HG03439 (cell line): Measurements from ENCODE around the gene PDGFD.

Experiments used
- ATAC-seq: cut with Tn5 transposase; IDR thresholded peaks from one replicate; pipeline ENCODE4 v1.9.1; 2021; ENCODE audit warnings: mild to moderate bottlenecking, moderate library complexity; ENCODE audit not compliant: unreplicated experiment

PDGFD gene

DNA sequence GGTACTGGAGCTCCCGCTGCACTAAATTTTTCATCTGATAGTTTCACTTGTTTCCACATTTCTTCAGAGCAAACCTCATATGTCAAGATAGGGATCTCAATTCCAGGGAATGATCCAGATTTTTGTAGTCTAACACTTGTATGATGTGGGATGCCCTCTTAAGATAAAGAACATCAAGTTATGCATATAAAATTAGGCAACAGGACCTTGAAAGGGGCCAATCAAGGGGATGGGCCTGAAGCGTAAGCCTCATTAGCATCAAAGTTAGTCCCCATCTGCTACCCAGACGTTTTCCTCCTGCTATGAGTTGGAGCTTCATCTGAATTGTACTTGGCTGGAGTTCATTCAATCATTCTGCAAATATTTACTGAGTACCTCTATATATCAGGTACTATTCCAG, 17.5 kb downstream of the PDGFD start:
- ATAC-seq: no peak

DNA sequence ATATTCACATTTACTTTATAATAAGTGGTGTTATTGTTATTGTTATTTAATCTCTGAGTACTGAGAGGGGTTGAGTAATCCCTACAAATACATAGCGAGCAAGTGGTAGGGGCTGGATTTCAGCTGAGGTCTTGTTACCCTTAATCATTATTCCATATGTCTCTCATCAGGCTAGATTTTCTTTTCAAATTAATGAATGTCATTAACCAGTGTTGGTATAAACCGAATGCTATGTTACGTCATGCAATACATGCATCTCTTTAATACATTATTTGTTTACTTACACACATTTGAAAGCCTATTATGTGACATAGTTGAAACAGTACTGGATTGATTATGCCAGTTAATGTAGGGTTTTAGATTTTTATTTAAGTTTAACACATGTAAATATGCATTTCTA, 18.9 kb downstream of the PDGFD start:
- no peak for ATAC-seq

DNA sequence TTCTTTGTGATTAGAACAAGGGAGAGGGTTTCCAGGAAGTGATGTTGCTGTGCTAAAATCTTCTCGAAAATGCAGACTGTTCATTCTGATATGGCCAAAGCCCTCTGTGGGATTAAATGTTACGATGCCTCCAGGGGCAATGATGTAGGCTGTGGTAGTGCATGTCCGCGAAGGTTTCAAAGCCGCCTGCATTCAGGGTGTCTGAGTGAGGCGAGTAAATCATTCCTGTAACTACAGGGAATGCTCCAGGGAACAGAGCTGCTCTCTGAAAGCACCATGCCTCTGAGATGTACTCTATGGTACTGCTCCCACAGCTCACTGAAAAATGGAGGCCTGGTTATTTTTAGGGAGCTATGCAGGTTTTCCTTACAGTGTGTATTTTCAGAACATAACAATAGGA, 21.2 kb downstream of the PDGFD start:
- ATAC-seq: no peak

DNA sequence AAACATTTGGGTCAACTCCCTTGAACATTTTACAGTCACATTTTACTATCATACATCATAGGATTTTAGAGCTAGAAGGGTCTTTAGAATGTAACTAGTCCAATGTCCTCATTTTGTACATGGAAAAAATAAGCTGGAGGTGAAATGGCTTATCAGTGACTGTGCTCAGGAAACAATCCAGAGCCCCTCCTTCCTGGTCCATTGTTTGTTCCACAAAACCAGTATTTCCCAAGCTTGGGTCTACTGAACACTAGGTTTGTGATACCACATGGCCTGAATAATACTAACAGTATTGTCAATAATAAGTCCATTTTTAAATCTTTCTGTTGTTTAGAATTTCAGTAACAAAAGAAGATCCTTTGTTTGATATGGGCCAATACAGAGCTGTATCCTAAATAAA, 27.1 kb downstream of the PDGFD start:
- ATAC-seq: no peak

DNA sequence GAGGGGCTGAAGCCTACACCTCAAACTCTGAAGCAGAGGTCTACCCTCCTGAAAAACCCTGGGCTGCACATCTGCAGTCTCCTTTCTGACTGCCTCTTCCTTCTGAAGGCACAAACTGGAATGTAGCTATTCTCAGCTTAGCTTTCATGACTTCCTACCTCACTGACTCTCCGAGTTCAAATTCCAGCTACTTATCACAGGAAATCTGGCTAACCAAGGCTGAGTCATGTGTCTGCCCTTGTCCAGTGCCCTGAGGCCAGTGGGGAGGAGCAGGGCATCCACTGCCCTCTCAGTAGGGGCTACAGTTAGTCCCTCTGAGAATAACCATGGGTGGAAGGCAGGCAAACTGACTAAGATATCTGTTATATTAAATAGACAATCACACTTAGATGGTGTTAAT, 29.2 kb downstream of the PDGFD start:
- no peak for ATAC-seq

DNA sequence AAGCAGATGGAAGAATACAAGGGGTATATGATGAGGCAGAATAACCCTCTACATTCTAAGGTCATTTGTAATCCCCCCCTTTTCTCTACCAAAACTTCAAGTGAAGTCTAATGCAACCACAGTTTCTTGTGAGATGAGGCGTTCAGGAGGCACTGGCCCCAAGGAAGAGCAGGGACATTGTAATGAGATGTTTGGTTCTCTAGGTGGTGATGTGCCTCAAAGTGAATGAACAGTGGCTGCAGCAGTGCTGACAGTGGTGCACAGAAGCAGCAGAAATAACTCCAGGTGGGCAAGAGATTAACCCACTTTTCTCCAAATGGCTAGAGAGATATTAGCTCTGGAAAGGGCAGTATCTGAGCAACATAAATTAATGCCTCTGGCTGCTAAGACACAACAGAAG, 33.8 kb downstream of the PDGFD start:
- no peak for ATAC-seq

DNA sequence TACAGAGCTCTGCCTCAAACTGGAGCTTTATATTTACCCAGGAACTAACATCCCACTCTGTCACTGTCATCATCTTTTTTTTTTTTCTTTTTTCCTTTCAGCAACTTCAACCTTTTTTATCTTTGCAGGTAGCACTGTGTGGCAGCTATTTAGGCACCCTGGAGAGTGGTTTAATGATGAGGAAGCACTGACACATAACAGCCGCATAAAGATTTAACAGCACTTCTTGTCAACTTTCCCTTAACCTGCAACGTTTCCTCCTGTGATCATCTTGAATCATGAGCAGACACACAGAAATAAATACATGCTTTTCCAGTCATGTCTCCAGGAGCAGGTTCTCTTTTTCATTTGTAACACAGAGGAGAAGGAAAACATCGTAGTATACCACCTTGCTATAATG, 34.8 kb downstream of the PDGFD start:
- no peak for ATAC-seq

DNA sequence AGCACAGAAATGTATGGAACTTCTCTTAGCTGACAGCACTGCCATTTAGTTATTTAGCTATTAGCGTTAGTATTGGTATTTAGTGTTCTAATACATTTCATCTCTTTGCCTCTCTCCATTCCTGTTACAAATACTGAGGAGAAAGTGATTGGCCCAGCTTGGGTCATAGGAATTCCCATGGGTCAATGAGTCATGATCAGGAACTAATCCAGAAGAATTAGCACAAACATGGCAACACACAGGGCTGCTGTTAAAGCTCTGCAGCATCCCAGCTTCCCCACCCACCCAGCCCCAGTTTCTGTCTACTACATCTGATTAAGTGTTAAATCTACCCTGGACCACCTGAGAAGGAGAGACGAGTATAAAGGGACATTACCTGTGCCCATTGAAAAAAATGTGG, 36.1 kb downstream of the PDGFD start:
- no peak for ATAC-seq

DNA sequence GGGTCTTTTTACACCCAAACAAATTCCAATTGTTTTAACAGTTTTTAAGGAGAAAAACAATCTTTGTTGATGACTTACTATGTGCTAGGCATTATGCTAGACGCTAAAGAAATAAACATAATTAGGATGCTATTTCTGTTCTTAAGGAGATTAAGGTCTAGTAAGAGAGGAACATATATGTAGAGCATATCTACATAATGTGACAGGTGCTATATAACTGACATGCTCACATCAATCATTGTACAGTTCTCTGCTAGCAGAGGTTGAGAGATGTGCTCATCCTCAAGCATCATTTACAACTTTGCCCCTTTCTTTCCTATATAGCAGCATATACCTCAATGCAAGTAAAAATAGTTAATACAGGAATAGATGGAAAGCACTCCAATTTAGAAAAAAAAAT, 37.5 kb downstream of the PDGFD start:
- no peak for ATAC-seq

DNA sequence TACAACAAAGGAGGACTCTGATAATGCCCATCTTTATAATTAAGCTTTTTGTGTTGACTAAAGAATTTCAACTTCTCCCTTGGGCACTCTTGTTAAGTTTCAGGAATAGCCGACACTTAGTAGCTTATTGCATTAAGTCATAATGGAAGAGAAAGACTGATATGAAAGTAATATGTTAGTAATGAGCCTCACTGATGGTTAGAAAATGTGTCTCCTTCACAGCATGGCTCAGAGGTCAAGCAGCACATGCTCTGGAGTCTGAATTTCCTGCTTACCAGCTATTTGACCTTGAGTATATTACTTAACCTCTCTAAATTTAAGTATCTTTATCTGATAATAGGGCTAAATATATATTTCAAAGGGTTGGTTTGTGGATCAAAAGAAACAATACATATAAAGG, 39.0 kb downstream of the PDGFD start:
- ATAC-seq: peak; percentile 69

DNA sequence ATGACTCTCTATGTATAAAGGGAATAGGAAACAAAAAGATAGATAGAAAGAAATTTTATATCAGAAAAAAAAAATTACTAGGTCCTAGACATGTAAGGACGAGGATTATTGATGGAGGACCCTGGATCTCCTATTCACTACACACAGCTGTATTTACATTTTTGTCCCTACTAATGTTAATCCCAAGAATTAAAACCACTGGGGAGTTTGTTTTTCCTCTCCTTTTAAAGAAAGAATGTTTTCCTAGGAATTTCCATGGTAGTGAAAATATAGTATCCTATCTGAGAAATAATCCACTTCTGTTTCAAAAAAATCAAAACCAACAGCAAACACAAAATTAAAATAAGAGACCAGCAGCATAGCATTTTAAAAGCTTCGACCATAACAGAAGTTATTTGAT, 41.1 kb downstream of the PDGFD start:
- ATAC-seq: no peak

DNA sequence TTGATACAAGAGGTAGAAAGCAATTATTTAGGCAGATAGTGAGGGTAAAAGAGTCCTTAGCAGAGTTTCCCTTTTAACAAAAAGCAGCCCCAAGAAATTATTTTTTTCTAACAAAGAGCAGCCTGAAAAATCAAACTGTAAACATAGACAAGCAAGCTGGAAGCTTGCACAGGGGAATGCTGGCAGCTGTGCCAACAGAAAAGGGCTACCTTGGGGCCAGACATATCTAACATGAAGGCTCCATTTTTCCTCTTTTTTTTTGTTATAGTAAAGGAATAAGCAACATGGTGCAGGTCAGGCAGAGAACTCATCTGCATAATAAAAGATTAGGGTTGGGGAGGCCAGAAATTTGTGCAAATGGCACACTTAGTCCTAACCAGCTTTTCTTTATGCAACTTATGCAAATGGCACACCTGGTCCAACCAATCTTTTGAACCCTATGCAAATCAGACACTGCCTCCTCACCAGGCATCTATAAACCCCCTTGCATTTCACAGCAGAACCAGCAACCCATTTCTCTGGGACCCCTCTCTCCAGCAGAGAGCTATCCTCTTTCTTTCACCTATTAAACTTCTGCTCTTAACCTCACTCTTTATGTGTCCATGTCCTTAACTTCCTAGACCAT, 41.8 kb downstream of the PDGFD start:
- no peak for ATAC-seq

DNA sequence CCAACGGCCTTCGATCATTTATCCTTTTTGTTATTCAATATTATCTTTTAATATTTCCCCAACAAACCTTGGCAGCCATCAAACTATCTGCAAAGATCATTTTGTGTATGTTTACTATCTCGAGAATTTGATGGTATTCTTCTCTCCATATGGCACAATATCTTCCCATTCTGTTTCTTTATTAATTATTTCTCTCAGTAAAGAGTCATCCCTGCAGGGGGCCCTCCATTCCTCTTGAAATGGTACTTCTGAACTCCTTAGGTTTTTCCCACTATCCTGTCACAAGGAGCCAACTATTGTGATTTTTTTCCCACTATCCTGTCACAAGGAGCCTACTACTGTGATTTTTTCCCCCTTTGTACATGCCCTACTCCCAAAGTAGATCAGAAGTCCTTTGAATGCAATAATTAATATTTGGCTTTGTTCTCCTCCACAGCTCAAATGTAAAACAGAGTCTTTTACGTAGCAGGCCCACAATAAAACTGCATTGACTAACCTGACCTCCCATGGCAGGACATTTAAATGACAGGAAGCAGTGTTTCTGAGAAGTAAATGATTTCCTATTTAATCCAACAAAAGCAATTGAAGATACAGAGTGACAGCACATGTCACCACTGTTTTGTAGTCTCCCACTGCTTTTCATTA, 43.3 kb downstream of the PDGFD start:
- ATAC-seq: no peak

DNA sequence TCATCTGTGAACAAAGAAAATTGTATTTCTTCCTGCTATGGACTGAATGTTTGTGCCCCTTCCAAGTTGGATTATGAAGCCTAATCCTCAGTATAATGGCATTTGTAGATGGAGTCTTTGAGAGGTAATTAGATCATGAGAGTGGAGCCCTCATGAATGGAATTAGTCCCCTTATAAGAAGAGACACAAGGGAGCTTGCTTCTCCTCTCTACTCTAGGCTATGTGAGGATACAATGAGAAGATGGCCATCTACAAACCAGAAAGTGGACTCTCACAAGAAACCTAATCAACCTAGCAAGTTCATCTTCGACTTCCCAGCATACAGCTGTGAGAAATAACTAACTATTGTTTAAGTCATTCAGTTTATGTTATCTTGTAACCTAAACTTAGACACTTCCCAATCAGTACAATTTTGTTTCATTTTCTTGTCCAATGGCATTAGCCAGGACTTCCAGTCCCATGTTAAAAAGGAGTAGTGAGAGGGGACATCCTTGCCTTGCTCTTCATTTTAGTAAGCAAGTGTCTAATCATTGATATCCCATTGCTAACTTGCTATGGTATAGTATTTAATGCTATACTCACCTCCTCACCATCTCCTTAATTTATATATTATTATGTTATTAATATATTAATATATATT, 45.7 kb downstream of the PDGFD start:
- ATAC-seq: no peak

DNA sequence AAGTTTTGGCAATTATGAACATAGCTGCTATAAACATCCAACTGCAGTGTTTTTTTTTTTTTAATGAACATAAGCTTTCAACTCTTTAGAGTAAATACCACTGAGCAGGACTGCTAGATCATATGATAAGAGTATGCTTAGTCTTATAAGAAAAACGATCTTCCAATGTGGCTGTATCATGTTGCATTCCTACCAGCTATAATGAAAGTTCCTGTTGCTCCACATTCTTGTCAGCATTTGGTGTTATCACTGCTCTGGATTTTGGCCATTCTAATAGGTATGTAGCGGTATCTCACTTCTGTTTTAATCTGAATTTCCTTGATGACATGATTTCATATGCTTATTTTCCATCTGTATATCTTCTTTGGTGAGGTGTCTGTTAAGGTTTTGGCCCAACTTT, 50.4 kb downstream of the PDGFD start:
- no peak for ATAC-seq

DNA sequence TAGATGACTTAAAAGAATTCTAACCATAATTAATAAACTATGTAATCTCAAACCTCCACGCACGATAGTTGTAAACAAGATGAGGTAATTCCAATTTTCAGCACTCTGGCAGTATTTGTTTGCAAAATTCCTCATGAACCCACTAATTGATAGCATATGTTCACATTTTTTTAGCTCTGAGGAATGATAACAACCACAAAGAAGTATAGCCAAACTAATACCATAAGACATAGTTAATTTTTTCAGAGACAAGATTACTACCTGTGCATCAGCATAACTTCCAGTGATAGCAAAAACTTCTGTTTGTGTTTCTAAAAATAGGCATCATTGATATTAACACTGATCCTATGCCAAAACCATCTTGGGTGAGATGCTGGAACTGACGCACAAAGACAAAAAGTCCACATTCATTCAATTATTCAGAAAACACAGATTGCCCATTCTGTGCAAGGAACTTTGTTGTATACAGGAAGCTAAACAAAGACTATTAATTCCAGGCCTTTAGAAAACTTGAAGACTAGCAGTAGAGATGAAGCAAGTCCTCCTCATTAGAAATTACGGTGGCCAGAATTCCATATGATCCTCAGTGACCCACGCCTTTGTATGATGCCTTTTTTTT, 57.7 kb downstream of the PDGFD start:
- ATAC-seq: no peak

DNA sequence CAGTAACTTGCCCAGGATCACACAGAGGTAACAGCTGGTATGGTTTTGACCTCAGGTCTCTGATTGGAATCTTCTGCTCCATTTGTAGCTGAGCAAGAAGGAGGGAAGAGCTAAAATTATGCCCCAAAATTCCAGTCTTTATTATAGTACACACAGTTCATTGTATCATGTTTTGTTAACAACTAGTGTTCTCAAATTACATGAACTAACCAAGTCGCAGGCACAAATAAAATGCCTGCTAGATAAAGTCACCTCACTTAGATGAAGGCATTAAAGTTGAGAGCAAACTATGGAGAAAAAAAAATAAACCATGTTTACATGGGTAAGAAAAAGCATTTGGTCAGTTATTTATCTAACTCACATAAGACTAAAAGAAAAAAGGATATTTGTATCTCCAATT, 58.8 kb downstream of the PDGFD start:
- ATAC-seq: no peak

DNA sequence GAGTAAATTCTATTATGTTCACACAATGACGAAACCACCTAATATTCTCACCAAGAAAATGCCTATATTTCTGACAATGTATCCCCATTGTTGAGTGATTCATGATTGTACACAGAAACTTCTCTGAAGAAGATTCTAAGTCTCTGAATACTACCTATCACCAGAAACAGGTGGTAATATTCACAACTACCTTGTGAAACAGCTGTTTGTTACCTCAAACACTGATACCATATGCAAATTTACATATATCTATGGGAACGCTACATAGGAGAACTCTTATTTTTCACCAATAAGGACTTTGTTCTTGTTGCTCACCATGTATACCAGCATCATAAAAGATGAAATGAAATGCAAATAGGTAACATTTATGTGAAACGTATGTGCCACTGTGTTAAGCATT, 59.3 kb downstream of the PDGFD start:
- ATAC-seq: no peak

DNA sequence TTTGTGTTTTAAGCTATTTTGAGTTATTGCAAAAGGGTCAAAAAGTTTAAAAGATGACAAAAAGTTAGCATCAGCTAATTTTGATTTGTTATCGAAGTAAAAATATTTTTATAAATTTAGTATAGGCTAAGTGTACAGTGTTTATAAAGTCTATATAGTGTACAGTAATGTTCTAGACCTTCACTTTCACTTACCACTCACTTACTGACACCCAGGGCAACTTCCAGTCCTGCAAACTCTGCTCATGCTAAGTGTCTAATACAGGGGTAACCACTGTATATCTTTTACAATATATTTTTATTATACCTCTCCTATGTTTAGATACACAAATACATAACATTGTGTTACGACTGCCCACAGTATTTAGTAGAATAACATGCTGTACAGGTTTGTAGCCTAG, 59.7 kb downstream of the PDGFD start:
- ATAC-seq: no peak

DNA sequence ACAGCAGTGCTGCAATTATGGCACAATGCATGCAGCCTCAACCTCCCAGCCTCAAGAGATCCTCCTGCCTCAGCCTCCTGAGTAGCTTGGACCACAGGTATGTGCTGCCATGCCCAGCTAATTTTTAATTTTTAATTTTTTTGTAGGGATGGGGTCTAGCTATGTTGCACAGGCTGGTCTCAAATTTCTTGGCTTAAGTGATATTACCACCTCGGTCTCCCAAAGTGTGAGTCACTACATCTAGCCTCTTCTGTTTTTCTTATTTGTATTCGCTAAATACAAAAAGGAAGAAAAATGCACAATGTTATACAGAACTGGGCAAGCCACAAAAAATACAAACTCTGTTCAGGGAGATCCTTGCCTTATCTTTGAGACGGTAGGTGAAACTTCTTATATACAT, 65.4 kb downstream of the PDGFD start:
- peak; percentile 19 for ATAC-seq

DNA sequence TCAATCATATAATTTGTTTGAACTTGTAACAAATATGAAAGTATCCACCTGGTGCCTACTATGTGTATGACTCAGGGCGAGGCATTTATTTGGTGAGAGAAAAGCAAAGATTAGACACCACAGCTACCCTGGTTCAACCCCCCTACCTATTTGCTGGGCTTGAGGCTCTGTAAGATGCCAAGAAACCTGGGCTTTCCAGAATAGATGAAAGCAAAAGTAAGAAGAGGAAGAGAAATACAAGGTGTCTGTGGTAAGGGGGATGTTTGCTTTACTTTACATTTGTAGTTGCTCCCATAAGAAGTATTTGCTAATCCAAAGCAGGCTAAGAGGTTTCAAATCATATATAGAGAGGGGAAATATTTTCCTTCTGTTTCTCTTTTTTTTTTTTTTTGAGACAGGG, 65.8 kb downstream of the PDGFD start:
- peak; percentile 64 for ATAC-seq

DNA sequence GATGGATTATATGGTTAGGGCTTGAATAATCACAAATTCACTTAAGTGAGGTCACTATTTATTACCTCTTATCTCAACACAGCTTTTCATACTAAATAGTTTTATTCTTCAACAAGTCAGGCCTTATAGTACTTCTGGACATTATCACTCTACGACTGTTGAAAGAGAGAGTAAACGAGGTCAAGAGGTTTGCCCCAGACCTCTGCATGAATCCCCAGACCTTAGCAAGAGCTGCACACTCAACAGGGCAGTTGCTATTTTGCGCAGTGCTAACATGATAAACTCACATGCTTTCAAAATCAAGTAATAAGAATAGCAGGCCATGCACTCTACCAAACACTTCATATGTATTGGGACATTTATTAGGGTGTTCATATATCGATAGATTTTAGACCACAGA, 67.0 kb downstream of the PDGFD start:
- no peak for ATAC-seq
